ENCODE results near the gene PIK3R5. TPM values are rescaled to one million over a fixed set of nuclear protein-coding genes. Genes with fewer than 3 reads are reported as not detected.

The PIK3R5 gene
- total and polyA plus RNA-seq, 2 donors (not counting 3 experiments of a cell fraction or from before 2014, with no cell fraction given): not detected

DNA sequence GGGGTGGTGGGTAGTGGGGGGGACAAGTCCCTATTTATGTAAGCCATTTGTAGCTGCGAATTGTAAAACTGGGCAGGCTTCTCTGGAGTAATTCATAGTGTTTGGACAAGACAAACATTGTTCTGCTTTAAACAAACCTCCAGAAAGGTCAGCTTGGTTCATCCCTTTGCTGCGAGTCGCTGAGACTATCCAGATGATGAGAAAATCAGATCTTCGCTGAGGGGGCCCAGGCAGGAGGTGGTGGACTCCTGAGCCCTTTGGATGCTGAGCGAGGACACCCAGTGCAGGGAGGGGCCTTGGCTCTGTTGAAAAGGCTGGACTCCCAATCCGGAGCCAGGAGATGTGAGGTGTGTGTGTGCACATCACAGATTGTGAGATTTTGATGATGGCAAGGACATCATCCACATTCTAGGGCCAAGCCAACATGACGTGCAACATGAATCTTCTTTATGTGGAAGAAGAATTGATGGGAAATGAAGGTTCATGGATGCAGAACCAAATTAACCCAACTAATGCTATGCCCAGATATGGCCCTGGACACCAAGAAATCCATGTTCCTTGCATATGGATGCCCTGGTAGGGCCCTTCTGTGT lies 40.8 kb upstream of the PIK3R5 start:
- CTCF ChIA-PET: no interaction called here
- no peak for DNase-seq (ENCODE audit: low read depth, low spot score)
- Histone ChIP-seq H3K79me2 (ENCODE audit: control insufficient read depth, insufficient read depth, low read length) (no peaks in the 10 kb centered on the region), H3K4me3 (replicated peaks in 1 of 3; ENCODE audit: insufficient read depth in 1 of 3, low read depth in 1 of 3, low read length in 3 of 3) (no peak overlapping the region), H3K27me3 (ENCODE audit: control insufficient read depth in 2 of 2, insufficient read depth in 2 of 2, low read length in 2 of 2) (peaks cover 28 to 30% of the 10 kb centered on the region in 2 experiments), H2AFZ (ENCODE audit: low read depth, low read length) (no peak overlapping the region), H3K36me3 (ENCODE audit: control insufficient read depth in 2 of 2, extremely low read depth in 1 of 2, insufficient read depth in 2 of 2, low read length in 2 of 2) (no peaks in the 10 kb centered on the region), H3K9ac (replicated peaks; ENCODE audit: extremely low read depth, insufficient read depth, low read length) (no peak overlapping the region), H3K4me1 (ENCODE audit: control insufficient read depth, extremely low read depth, insufficient read depth, low read length) (no peaks in the 10 kb centered on the region), H3K4me2 (ENCODE audit: insufficient read depth, low read length) (no peak overlapping the region), H3K27ac (ENCODE audit: insufficient read depth, low read depth, low read length) (no peak overlapping the region), H4K20me1 (replicated peaks; ENCODE audit: control insufficient read depth, extremely low read depth, insufficient read depth, low read length) (no peaks in the 10 kb centered on the region), H3K9me1 (replicated peaks; ENCODE audit: control insufficient read depth, extremely low read depth, insufficient read depth, low read length) (no peaks in the 10 kb centered on the region), H3K9me3 (replicated peaks; ENCODE audit: control insufficient read depth, insufficient read depth, low read length) (no peaks in the 10 kb centered on the region)
- dilution Hi-C loops (cut with MboI; ENCODE audit: extremely low pct_ligation_motif_present, low sequenced_read_pairs): no loop called here
- intact Hi-C loops (cut with micrococcal nuclease): no loop called here
- POLR2A ChIA-PET: no interaction called here
- no peak for FAIRE-seq
- TF ChIP-seq, protein P1, sequence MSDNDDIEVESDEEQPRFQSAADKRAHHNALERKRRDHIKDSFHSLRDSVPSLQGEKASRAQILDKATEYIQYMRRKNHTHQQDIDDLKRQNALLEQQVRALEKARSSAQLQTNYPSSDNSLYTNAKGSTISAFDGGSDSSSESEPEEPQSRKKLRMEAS (IDR thresholded peaks at IDR 0.05; ENCODE audit: insufficient read depth, insufficient read length): no peak
- TF ChIP-seq EZH2 (IDR thresholded peaks at IDR 0.05; ENCODE audit: borderline replicate concordance, low read depth, low read length, severe bottlenecking) (peak; percentile 18), POLR2A (IDR thresholded peaks at IDR 0.05; ENCODE audit: low read depth, low read length) (no peak), JUN (IDR thresholded peaks at IDR 0.05; ENCODE audit: borderline replicate concordance, insufficient read depth, insufficient read length, low read depth) (no peak)
- BruUV-seq (replicated peaks): no TSS peak

DNA sequence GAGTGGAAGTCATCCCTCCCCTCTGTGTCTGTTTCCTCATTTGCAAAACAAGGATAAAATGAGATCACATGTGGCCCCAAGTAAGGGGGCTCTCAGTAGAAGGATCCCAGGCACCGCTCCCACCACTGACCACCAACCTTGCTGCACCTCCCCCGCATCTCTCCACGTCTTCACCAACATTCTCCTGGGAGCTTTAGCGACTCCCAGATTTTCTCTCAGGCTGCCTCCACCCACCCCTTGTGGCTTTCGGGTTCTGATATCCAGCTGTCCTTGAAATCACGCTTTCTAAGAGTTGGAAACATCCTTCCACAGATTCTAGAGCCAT lies 39.4 kb upstream of the PIK3R5 start:
- ChIA-PET POLR2A (no interaction called here), CTCF (no interaction called here)
- no peak overlapping the region for H3K4me2 ChIP-seq (ENCODE audit: insufficient read depth, low read length)
- no peak overlapping the region for H3K9ac ChIP-seq (replicated peaks; ENCODE audit: extremely low read depth, insufficient read depth, low read length)
- H2AFZ ChIP-seq (ENCODE audit: low read depth, low read length): no peak overlapping the region
- no peaks in the 10 kb centered on the region for H4K20me1 ChIP-seq (replicated peaks; ENCODE audit: control insufficient read depth, extremely low read depth, insufficient read depth, low read length)
- no peaks in the 10 kb centered on the region for H3K79me2 ChIP-seq (ENCODE audit: control insufficient read depth, insufficient read depth, low read length)
- intact Hi-C loops (cut with micrococcal nuclease): no loop called here
- H3K27me3 ChIP-seq (ENCODE audit: control insufficient read depth in 2 of 2, insufficient read depth in 2 of 2, low read length in 2 of 2): peaks cover 28 to 30% of the 10 kb centered on the region in 2 experiments
- no peaks in the 10 kb centered on the region for H3K4me1 ChIP-seq (ENCODE audit: control insufficient read depth, extremely low read depth, insufficient read depth, low read length)
- H3K9me1 ChIP-seq (replicated peaks; ENCODE audit: control insufficient read depth, extremely low read depth, insufficient read depth, low read length): no peaks in the 10 kb centered on the region
- no peak for TF ChIP-seq EZH2 (IDR thresholded peaks at IDR 0.05; ENCODE audit: borderline replicate concordance, low read depth, low read length, severe bottlenecking)
- no peak for TF ChIP-seq JUN (IDR thresholded peaks at IDR 0.05; ENCODE audit: borderline replicate concordance, insufficient read depth, insufficient read length, low read depth)
- no peak for TF ChIP-seq CTCF (IDR thresholded peaks at IDR 0.05; ENCODE audit: extremely low read depth in 1 of 2, insufficient read depth in 1 of 2, low read depth in 1 of 2, low read length in 2 of 2)
- no peak for TF ChIP-seq FOS (IDR thresholded peaks at IDR 0.05; ENCODE audit: borderline replicate concordance, insufficient read depth, low read length)
- TF ChIP-seq MYC (IDR thresholded peaks at IDR 0.05; ENCODE audit: low read depth, low read length): no peak
- TF ChIP-seq GATA2 (IDR thresholded peaks at IDR 0.05; ENCODE audit: insufficient read depth, insufficient read length, low read depth, low read length): no peak
- TF ChIP-seq, protein P1 (IDR thresholded peaks at IDR 0.05; ENCODE audit: insufficient read depth, insufficient read length): no peak
- no peak for TF ChIP-seq POLR2AphosphoS5 (IDR thresholded peaks at IDR 0.05; ENCODE audit: insufficient read depth, low read depth, low read length)
- no peak for TF ChIP-seq POLR2A (IDR thresholded peaks at IDR 0.05; ENCODE audit: low read depth, low read length)
- no peak overlapping the region for H3K4me3 ChIP-seq (replicated peaks in 1 of 3; ENCODE audit: insufficient read depth in 1 of 3, low read depth in 1 of 3, low read length in 3 of 3)
- no peak overlapping the region for H3K27ac ChIP-seq (ENCODE audit: insufficient read depth, low read depth, low read length)
- BruUV-seq (replicated peaks): no TSS peak
- dilution Hi-C loops (cut with MboI; ENCODE audit: extremely low pct_ligation_motif_present, low sequenced_read_pairs): no loop called here
- H3K9me3 ChIP-seq (replicated peaks; ENCODE audit: control insufficient read depth, insufficient read depth, low read length): no peaks in the 10 kb centered on the region
- DNase-seq (ENCODE audit: low read depth, low spot score) (no peak), FAIRE-seq (no peak)
- H3K36me3 ChIP-seq (ENCODE audit: control insufficient read depth in 2 of 2, extremely low read depth in 1 of 2, insufficient read depth in 2 of 2, low read length in 2 of 2): no peaks in the 10 kb centered on the region

All from endothelial cell of umbilical vein (primary cell).